HG03565 (cell line): Measurements from ENCODE around the gene ERCC2.

Experiments
- ATAC-seq: cut with Tn5 transposase; IDR thresholded peaks from one replicate; pipeline ENCODE4 v1.9.1; 2021; ENCODE audit warnings: mild to moderate bottlenecking, moderate library complexity; ENCODE audit not compliant: unreplicated experiment

Gene ERCC2

GRCh38 chr19:45306518-45307027, 63.8 kb downstream of the ERCC2 start:
- ATAC-seq, result no peak

- no peak for ATAC-seq
Measured at GRCh38 chr19:45306040-45306439, 64.3 kb downstream of the ERCC2 start.

GRCh38 chr19:45305421-45305820, 65.0 kb downstream of the ERCC2 start:
- no peak for ATAC-seq

- ATAC-seq, result no peak
Measured at GRCh38 chr19:45305007-45305406, 65.4 kb downstream of the ERCC2 start.

GRCh38 chr19:45304141-45304926, 66.0 kb downstream of the ERCC2 start:
- ATAC-seq, result no peak

GRCh38 chr19:45303269-45304060, 66.9 kb downstream of the ERCC2 start:
- ATAC-seq, result no peak

GRCh38 chr19:45302416-45302815, 68.0 kb downstream of the ERCC2 start:
- no peak for ATAC-seq
